HG02852 (cell line): Measurements from ENCODE around the gene RRP15.

ENCODE experiments used
- ATAC-seq: cut with Tn5 transposase; IDR thresholded peaks from one replicate; pipeline ENCODE4 v1.9.1; 2021; ENCODE audit warnings: mild to moderate bottlenecking, moderate library complexity; ENCODE audit not compliant: unreplicated experiment

RRP15 gene

DNA sequence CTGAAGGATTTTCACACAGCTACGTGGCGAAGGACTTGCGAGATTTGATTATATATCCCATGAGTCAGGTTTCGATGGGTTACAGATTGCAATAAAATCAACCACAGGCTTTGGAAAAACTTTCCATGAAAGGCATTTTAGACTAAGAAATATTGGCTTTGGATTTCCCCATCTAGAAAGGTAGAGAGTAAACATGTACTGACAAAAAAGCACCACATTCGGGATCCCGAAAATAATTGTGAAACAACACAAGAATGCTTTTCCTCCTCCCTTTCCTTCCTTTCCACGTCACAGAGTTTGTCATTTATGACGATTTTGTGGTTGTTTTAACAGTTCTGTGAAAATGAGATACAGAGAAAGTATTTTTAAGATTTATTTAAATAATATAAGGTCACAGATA, 98.6 kb downstream of the RRP15 start:
- ATAC-seq, result no peak

DNA sequence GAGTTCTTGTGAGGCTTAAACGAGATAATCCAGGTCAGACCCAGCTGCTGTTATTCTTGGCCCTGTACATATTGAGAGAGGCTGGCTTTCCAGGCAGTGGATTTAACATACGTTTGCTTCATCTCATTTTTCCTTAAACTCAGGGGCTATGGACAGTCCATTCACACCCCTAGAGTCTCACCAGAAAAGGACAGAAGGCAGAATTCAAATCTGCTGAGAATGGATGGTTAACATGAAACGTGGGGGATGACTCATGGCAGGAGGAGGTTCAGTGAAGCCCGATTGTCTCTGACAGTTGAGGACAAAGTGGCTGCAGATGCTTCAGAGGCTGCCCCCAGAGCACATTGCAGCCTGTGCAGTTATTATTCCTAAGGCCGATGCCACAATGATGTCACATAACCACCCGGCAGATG, 99.5 kb downstream of the RRP15 start:
- no peak for ATAC-seq
